ENCODE results near the gene PID1.

DNA sequence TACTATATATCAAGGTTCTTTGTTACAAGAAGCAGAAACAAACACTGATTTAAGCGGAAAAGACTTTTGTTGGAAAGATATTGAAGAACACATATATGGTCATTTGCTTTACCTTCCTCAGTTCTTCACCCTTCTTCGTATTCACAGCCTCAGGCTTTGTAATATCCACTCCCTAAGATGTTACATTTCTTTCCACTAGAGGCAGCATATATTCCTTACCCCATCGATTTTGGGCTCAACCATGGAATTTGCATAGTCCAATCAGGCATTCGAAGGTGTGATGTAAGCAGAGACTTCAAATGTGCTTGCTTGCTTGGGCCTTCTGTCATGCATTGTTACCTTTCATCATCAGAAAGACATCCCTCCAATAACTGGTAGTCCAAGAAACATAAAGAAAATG is 287.4 kb downstream of the PID1 start:
- TF ChIP-seq, protein P1, sequence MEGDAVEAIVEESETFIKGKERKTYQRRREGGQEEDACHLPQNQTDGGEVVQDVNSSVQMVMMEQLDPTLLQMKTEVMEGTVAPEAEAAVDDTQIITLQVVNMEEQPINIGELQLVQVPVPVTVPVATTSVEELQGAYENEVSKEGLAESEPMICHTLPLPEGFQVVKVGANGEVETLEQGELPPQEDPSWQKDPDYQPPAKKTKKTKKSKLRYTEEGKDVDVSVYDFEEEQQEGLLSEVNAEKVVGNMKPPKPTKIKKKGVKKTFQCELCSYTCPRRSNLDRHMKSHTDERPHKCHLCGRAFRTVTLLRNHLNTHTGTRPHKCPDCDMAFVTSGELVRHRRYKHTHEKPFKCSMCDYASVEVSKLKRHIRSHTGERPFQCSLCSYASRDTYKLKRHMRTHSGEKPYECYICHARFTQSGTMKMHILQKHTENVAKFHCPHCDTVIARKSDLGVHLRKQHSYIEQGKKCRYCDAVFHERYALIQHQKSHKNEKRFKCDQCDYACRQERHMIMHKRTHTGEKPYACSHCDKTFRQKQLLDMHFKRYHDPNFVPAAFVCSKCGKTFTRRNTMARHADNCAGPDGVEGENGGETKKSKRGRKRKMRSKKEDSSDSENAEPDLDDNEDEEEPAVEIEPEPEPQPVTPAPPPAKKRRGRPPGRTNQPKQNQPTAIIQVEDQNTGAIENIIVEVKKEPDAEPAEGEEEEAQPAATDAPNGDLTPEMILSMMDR (IDR thresholded peaks at IDR 0.05) = no peak
- TF ChIP-seq POLR2A (IDR thresholded peaks at IDR 0.05) = no peak
